Measurements from ENCODE around the gene TMEM198. TPM values are rescaled to one million over a fixed set of nuclear protein-coding genes. Genes with fewer than 3 reads are reported as not detected.

Gene TMEM198
- total RNA-seq, 2 experiments from 2014 or later: 0.44 to 0.69 TPM

GRCh38 chr2:219544567-219544966, 739 bp downstream of the TMEM198 start:
- Mint-ChIP-seq H3K4me3 (peak overlapping the region; percentile 73), H3K4me1 (peaks cover 24% of the 10 kb centered on the region), H3K27ac (peak overlapping the region; percentile 54), H3K9me3 (no peaks in the 10 kb centered on the region), H3K27me3 (peaks cover 15% of the 10 kb centered on the region), H3K36me3 (ENCODE audit: low read depth) (no peaks in the 10 kb centered on the region)
- ChIA-PET POLR2A (no interaction called here), CTCF (interaction anchor here (1.0 to 4.7 kb wide), 3 partner anchors 15 to 128 kb away, joined by 3 to 39 read pairs (median 3); no protein-coding TSS in a partner anchor)
- no peak for DNase-seq

GRCh38 chr2:219545295-219545942, 1.6 kb downstream of the TMEM198 start:
- no peak for DNase-seq
- Mint-ChIP-seq H3K27ac (no peak overlapping the region), H3K27me3 (peaks cover 18% of the 10 kb centered on the region), H3K9me3 (no peaks in the 10 kb centered on the region), H3K4me1 (peaks cover 24% of the 10 kb centered on the region), H3K4me3 (peak overlapping the region; percentile 73), H3K36me3 (ENCODE audit: low read depth) (no peaks in the 10 kb centered on the region)
- CTCF ChIA-PET: interaction anchor here (1.0 kb wide), 1 partner anchor 14 kb away, joined by 3 read pairs; no protein-coding TSS in a partner anchor
- POLR2A ChIA-PET: no interaction called here

DNA sequence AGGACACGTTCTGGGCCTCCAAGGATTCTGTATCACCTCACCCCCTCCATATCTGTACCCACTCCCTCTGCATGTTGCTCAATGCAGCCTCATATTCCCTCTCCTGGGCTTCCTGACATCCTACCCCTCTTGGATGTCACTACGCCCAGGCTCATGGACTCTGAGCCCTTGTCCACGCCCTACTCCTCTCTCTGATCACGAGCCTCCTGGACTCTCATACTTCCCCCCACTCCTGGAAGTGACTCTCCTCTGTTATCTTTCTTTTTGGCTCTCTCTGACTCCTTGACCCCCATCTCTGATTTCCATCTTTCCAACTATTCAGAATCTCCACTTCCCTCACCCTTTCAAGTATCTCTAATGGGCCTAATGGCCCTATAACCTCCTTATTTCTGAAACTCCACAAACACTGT, 2.1 kb downstream of the TMEM198 start:
- Mint-ChIP-seq H3K27ac (no peak overlapping the region), H3K4me1 (peaks cover 25% of the 10 kb centered on the region), H3K27me3 (peaks cover 22% of the 10 kb centered on the region), H3K36me3 (ENCODE audit: low read depth) (no peaks in the 10 kb centered on the region), H3K4me3 (no peak overlapping the region), H3K9me3 (no peaks in the 10 kb centered on the region)
- no peak for DNase-seq
- ChIA-PET CTCF (no interaction called here), POLR2A (no interaction called here)

DNA sequence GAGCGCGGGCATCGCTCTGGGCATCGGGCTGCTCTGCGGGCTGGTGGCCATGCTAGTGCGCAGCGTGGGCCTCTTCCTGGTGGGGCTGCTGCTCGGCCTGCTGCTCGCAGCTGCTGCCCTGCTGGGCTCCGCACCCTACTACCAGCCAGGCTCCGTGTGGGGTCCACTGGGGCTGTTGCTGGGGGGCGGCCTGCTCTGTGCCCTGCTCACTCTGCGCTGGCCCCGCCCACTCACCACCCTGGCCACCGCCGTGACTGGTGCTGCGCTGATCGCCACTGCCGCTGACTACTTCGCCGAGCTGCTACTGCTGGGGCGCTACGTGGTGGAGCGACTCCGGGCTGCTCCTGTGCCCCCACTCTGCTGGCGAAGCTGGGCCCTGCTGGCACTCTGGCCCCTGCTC, 3.8 kb downstream of the TMEM198 start:
- Mint-ChIP-seq H3K4me3 (no peak overlapping the region), H3K4me1 (peaks cover 12% of the 10 kb centered on the region), H3K27ac (no peak overlapping the region), H3K36me3 (ENCODE audit: low read depth) (no peaks in the 10 kb centered on the region), H3K27me3 (peaks cover 29% of the 10 kb centered on the region), H3K9me3 (no peaks in the 10 kb centered on the region)
- DNase-seq: no peak
- ChIA-PET CTCF (no interaction called here), POLR2A (no interaction called here)

- CTCF ChIA-PET: interaction anchor here (1.0 to 4.4 kb wide), 4 partner anchors 8 to 94 kb away, joined by 3 to 16 read pairs (median 6); no protein-coding TSS in a partner anchor
- Mint-ChIP-seq H3K36me3 (ENCODE audit: low read depth) (no peaks in the 10 kb centered on the region), H3K4me3 (no peak overlapping the region), H3K27me3 (peaks cover 38% of the 10 kb centered on the region), H3K4me1 (peaks cover 10% of the 10 kb centered on the region), H3K27ac (no peak overlapping the region), H3K9me3 (no peaks in the 10 kb centered on the region)
- DNase-seq: no peak
- POLR2A ChIA-PET: no interaction called here
These were observed 5.2 kb downstream of the TMEM198 start for GRCh38 chr2:219548990-219549389.

DNA sequence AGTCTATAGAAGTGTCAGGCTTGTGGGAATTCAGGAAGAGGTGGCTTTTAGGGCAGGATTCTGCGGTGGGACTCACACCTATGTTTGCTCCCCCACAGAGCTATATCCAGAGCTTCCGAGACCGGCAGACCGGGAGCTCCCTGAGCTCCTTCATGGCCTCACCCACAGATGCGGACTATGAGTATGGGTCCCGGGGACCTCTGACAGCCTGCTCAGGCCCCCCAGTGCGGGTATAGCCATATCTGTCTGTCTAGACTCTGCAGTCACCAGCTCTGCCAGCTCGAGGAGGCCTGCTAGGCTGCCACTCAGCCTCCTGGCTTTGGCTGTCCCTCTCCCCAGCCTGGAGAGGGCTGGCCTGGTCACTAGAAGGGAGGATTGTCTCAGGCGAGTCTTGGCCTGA, 5.8 kb downstream of the TMEM198 start:
- H3K27me3 Mint-ChIP-seq: peaks cover 38% of the 10 kb centered on the region
- peaks cover 5% of the 10 kb centered on the region for H3K4me1 Mint-ChIP-seq
- DNase-seq: no peak
- H3K27ac Mint-ChIP-seq: no peak overlapping the region
- ChIA-PET CTCF (interaction anchor here (1.3 to 4.4 kb wide), 3 partner anchors 8 to 93 kb away, joined by 5 to 16 read pairs (median 6); no protein-coding TSS in a partner anchor), POLR2A (no interaction called here)
- H3K9me3 Mint-ChIP-seq: no peaks in the 10 kb centered on the region
- H3K4me3 Mint-ChIP-seq: no peak overlapping the region
- no peaks in the 10 kb centered on the region for H3K36me3 Mint-ChIP-seq (ENCODE audit: low read depth)

DNA sequence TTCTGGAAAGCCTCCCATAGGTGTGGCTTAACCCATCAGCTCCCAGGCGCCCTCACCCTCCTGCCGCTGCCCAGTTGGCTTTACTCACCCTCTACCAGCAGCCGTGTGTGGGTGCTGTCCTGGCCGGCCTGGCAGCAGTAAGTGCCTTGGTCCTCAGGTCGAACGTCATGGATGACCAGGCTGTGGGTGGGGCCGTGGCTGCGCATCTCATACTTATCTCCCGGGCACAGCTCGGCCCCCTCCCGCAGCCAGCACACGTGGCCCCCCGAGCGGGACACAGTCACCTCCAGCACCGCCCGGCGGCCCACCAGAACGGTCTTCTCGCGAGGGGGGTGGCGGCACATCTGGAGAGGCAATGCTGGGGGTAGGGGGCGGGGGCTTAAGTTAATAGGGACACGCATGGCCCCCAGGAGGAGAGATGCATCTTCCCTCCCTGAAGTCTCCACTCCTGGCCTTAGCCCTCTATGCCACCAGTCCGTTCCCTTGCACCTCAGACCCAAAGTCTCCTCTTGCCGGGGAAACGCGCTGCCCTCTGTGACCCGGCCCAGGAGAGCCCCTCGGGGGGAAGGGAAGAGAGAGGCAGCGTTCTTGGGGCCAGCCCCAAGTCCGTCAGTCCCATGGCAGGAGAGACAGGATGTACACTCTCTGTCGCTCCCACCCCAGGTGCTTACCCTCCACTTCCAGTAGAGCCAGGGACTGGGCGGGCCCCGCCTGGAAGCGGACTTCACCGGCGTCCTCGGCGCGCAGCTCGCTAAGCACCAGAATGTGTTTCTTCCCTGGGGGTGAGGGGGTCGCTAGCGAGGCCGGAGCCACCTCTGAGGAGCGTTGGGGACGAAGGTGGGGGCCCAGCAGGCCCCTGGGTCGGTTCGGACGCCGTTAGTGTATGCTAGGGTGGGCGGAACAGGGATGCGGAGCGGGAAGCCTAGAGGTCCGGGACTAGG, 7.9 kb downstream of the TMEM198 start:
- peaks cover 2% of the 10 kb centered on the region for H3K4me1 Mint-ChIP-seq

DNA sequence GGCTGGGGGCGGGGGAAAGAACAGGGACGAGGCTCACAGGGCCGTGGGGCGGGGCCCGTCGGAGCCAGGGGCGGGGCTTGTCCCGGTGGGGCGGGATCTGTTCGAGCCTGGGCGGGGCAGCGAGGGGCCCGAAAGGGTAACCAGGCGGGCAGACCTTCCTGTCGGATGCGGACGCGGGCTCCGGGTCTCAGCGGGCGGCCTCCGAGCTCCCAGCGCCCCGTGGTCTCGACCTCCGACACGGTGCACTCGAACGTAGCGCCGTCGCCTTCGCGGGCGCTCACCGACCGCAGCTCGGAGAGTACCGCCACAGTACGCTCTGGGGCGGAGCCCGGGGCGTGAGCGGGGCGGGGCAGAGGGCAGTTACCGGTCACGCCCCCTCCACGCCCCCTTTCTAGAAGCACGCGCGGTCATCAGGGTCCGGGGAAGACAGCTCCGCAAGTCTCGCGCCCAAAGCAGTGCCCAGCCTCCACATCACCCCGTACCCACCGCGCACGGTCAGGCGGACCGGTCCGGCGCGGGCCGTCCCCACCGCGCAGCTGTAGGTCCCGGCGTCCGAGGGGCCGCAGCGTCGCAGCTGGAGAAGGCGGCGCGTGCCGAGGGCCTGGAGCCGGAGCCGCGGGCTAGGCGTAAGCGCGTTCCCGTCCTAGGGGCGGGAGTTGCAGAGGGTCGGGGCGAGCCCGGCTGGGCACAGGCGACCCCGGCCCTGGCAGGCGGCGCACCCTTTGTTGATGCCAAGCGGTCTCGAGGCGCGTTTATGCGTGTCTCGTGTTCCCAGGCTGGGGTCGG, 8.7 kb downstream of the TMEM198 start:
- H3K36me3 Mint-ChIP-seq (ENCODE audit: low read depth): no peaks in the 10 kb centered on the region
- peaks cover 2% of the 10 kb centered on the region for H3K4me1 Mint-ChIP-seq
- DNase-seq: peak; percentile 77
- POLR2A ChIA-PET: no interaction called here
- H3K9me3 Mint-ChIP-seq: no peaks in the 10 kb centered on the region
- H3K27me3 Mint-ChIP-seq: peaks cover 26% of the 10 kb centered on the region
- H3K27ac Mint-ChIP-seq: no peak overlapping the region
- peak overlapping the region; percentile 73 for H3K4me3 Mint-ChIP-seq
- CTCF ChIA-PET: interaction anchor here (1.1 to 5.7 kb wide), 6 partner anchors 8 to 54 kb away, joined by 3 to 25 read pairs (median 6); partner anchors contain the start of genes CHPF, GMPPA and TMEM198

More for the DNA sequence above, 7.9 kb downstream of the TMEM198 start:
- CTCF ChIA-PET: interaction anchor here (0.8 to 5.7 kb wide), 6 partner anchors 8 to 90 kb away, joined by 3 to 25 read pairs (median 5); partner anchors contain the start of genes CHPF, GMPPA and TMEM198
- POLR2A ChIA-PET: no interaction called here
- peak overlapping the region; percentile 60 for H3K27ac Mint-ChIP-seq
- no peaks in the 10 kb centered on the region for H3K9me3 Mint-ChIP-seq
- H3K36me3 Mint-ChIP-seq (ENCODE audit: low read depth): no peaks in the 10 kb centered on the region
- DNase-seq: no peak
- peak overlapping the region; percentile 73 for H3K4me3 Mint-ChIP-seq
- peaks cover 26% of the 10 kb centered on the region for H3K27me3 Mint-ChIP-seq

- no peak for DNase-seq
- H3K27me3 Mint-ChIP-seq: peaks cover 26% of the 10 kb centered on the region
- peak overlapping the region; percentile 34 for H3K4me3 Mint-ChIP-seq
These were observed 9.3 kb downstream of the TMEM198 start for GRCh38 chr2:219553168-219553417.

GRCh38 chr2:219553463-219553963, 9.7 kb downstream of the TMEM198 start:
- Mint-ChIP-seq H3K36me3 (ENCODE audit: low read depth) (no peaks in the 10 kb centered on the region), H3K4me1 (peaks cover 2% of the 10 kb centered on the region), H3K9me3 (no peaks in the 10 kb centered on the region), H3K27me3 (peaks cover 26% of the 10 kb centered on the region), H3K4me3 (peak overlapping the region; percentile 34), H3K27ac (no peak overlapping the region)
- ChIA-PET POLR2A (no interaction called here), CTCF (interaction anchor here (0.9 to 5.7 kb wide), 3 partner anchors 10 to 89 kb away, joined by 3 to 25 read pairs (median 5); partner anchors contain the start of genes CHPF and TMEM198)
- no peak for DNase-seq

More at GRCh38 chr2:219553168-219553417, 9.3 kb downstream of the TMEM198 start:
- Mint-ChIP-seq H3K4me1 (peaks cover 2% of the 10 kb centered on the region), H3K27ac (no peak overlapping the region), H3K36me3 (ENCODE audit: low read depth) (no peaks in the 10 kb centered on the region), H3K9me3 (no peaks in the 10 kb centered on the region)
- ChIA-PET CTCF (interaction anchor here (0.9 to 5.7 kb wide), 5 partner anchors 7 to 90 kb away, joined by 3 to 25 read pairs (median 5); partner anchors contain the start of genes CHPF, GMPPA and TMEM198), POLR2A (no interaction called here)

DNA sequence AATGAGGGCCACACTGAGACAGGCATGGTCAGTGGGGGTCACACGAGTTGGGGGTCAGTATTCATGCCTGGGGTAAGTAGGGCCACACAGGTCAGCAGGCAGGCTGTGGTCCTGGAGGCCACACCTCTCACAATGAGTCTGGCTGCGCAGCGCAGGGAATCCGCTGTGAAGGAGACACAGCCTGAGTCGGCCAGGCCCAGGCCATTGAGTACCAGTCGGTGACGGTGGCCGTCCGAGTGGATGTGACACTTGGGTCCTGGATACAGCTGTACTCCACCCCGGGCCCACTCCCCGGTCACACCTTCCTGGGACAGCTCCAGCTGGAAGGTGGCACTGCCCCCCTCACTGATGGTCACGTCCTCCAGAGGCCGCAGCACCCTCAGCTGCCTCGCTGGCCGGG, 10.5 kb downstream of the TMEM198 start:
- H3K4me1 Mint-ChIP-seq: peaks cover 2% of the 10 kb centered on the region
- no peak overlapping the region for H3K4me3 Mint-ChIP-seq
- CTCF ChIA-PET: interaction anchor here (1.6 to 5.7 kb wide), 2 partner anchors 11 to 13 kb away, joined by 5 to 25 read pairs; partner anchors contain the start of genes CHPF and TMEM198
- no peak for DNase-seq
- H3K27me3 Mint-ChIP-seq: peaks cover 26% of the 10 kb centered on the region
- POLR2A ChIA-PET: no interaction called here
- no peaks in the 10 kb centered on the region for H3K9me3 Mint-ChIP-seq
- no peak overlapping the region for H3K27ac Mint-ChIP-seq
- no peaks in the 10 kb centered on the region for H3K36me3 Mint-ChIP-seq (ENCODE audit: low read depth)

GRCh38 chr2:219555956-219556355, 12.1 kb downstream of the TMEM198 start:
- no peaks in the 10 kb centered on the region for H3K36me3 Mint-ChIP-seq (ENCODE audit: low read depth)
- DNase-seq: no peak
- no peaks in the 10 kb centered on the region for H3K9me3 Mint-ChIP-seq
- peaks cover 1% of the 10 kb centered on the region for H3K4me1 Mint-ChIP-seq
- no peak overlapping the region for H3K4me3 Mint-ChIP-seq
- CTCF ChIA-PET: interaction anchor here (1.0 to 5.7 kb wide), 2 partner anchors 11 to 15 kb away, joined by 3 to 25 read pairs; no protein-coding TSS in a partner anchor
- H3K27me3 Mint-ChIP-seq: peaks cover 22% of the 10 kb centered on the region
- POLR2A ChIA-PET: no interaction called here
- H3K27ac Mint-ChIP-seq: no peak overlapping the region

All from activated CD4-positive, alpha-beta T cell treated with anti-CD3 and anti-CD28 coated beads, Interleukin-2, amount 10 ng/mL, durations not matched to agents 7 days and 5 days (primary cell).